Kidney capillary endothelial cell (primary cell): ENCODE measurements around the gene FAM181B.

Experiments used
- DNase-seq: peaks from one replicate; pipeline ENCODE4 v3.0.0-alpha.2; 2018; ENCODE audit warnings: low spot score

Gene FAM181B

DNA sequence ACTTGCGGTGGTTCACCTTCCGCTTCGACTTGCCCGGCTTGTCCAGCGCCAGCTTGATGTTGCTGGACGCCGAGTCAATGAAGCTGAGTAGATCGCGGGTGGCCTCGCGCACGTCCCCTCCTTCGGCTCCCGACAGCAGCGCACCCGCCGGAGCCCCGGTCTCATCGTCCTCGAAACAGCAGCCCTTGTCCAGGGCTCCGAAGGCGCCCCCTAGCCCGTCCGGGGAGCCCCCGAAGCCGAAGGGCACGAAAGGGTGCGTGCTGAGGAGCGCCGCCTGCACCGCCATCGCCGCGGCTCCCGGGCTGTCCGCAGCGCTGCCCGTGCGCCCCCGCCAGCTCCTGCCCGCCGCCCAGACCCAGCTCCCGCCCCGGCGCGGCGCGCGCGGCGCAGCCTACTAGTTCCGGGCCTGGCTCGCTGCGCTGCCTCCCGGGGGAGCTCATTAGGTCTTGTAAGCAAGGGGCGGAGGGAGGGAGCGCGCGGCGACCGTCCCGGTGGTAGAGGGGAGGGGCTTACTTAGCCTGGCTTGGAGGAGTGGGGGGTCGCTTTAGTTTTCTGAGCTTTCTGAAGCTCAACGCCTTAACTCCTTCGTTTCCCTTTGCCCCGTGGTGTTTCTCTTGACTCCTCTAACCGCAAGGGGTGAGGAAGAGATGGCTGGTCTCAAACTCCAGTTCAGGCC lies at the start of gene FAM181B:
Gene FAM181B (minus strand): TSS at position 421 of the 676 bp plus-strand sequence. CDS start 135 bp downstream, at position 286.
- no peak for DNase-seq

DNA sequence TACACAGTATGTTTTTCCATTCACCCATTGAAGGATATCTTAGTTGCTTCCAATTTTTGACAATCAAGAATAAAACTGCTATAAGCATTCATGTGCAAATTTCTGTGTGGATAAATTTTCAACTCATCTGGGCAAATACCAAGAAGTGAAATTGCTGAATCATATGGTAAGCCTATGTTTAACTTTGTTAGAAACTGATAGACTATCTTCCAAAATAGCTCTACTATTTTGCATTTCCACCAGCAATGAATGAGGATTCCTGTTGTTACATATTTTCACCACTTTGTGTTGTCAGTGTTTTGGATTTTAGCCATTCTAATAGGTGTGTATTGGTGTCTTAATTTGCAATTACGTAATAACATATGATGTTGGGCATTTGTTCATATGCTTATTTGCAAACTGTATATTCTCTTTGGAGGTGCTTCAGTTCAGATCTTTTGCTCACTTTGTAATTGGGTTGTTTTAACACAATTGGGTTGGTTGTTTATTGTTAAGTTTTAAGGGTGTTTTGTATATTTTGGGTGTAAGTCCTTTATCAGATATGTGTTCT lies 49.2 kb upstream of the FAM181B start:
- no peak for DNase-seq

GRCh38 chr11:82778776-82779175 lies 45.1 kb upstream of the FAM181B start:
- no peak for DNase-seq

DNA sequence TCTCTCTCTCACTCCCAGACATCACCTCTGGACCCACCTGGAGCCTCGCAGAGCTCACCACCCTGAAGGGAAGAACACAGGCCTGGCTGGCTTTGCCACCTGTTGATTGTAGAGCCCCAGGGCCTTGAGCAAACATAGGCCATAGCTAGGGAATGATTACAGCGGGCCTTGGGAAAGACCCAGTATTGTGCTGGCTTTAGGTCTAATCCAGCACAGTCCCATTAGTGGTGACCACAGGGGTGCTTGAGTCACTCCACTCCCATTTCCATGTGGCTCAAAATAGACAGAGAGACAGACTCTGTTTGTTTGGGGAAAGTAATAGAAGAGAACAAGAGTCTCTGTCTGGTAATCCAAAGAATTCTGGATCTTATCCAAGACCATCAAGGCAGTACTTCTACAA lies 42.7 kb upstream of the FAM181B start:
- no peak for DNase-seq

GRCh38 chr11:82775736-82776346 lies 42.2 kb upstream of the FAM181B start:
- DNase-seq: peak; percentile 56

GRCh38 chr11:82775218-82775617 lies 41.6 kb upstream of the FAM181B start:
- no peak for DNase-seq

GRCh38 chr11:82771781-82772180 lies 38.1 kb upstream of the FAM181B start:
- no peak for DNase-seq

- no peak for DNase-seq
These were observed 33.5 kb upstream of the FAM181B start for GRCh38 chr11:82767123-82767522.

DNA sequence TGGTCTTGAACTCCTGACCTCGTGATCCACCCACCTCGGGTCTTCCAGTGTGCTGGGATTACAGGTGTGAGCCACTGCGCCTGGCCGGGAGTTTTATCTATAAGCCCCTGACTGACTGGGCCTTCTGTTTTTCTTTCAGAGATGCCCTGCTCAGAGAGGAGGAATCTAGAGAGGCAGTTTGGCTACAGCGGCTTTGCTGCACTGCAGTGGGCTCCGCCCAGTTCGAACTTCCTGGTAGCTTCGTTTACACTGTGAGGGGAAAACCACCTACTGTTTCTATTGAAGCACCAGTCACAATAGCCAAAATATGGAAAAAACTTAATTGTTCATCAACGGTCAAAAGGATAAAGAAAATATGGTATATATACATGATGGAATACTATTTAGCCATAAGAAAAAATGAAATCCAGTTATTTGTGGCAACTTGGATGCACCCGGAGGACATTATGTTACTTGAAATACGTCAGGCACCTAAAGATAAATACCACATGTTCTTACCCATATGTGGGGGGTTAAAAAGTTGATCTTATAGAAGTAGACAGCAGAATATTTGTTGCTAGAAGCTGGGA lies 31.9 kb upstream of the FAM181B start:
- DNase-seq: no peak

DNA sequence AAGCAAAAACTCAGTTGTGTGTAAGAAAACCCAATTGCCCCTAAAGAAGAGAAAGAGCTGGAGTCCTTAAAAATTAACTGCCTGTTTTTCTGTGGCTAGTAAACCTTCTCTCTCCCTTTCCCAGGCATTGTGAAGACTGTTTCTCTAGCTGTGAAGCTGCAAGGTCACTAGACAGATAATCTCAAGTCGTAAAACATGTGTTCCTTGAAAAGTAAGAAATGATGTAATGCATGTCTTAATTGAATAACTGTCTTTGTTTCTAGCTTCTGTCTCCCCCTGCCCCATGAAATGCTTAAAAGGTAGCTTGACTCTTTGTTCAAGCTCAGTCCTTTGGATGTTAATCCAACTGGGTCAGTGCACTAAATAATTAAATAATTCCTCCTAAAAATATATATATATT lies 29.5 kb upstream of the FAM181B start:
- DNase-seq: no peak

DNA sequence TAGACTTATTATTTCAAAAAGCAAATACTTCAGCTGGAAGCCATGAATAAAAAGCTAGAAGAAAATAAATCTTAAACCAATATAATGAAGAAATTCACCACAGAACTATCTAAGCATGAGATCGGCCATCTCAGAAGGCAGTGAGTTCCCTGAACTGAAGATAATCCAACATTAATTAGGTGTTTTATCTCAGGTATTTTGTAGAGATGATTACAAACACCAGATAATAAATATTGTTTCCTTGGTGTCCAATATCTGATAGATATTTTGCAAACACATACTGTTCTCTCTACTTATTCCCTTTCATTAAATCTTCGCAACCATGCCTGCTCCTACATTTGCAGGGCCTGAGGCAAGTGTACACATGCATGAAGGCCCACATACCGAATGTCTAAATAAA lies 26.0 kb upstream of the FAM181B start:
- DNase-seq: no peak

- DNase-seq: no peak
These were observed 24.1 kb upstream of the FAM181B start for GRCh38 chr11:82757660-82758357.

DNA sequence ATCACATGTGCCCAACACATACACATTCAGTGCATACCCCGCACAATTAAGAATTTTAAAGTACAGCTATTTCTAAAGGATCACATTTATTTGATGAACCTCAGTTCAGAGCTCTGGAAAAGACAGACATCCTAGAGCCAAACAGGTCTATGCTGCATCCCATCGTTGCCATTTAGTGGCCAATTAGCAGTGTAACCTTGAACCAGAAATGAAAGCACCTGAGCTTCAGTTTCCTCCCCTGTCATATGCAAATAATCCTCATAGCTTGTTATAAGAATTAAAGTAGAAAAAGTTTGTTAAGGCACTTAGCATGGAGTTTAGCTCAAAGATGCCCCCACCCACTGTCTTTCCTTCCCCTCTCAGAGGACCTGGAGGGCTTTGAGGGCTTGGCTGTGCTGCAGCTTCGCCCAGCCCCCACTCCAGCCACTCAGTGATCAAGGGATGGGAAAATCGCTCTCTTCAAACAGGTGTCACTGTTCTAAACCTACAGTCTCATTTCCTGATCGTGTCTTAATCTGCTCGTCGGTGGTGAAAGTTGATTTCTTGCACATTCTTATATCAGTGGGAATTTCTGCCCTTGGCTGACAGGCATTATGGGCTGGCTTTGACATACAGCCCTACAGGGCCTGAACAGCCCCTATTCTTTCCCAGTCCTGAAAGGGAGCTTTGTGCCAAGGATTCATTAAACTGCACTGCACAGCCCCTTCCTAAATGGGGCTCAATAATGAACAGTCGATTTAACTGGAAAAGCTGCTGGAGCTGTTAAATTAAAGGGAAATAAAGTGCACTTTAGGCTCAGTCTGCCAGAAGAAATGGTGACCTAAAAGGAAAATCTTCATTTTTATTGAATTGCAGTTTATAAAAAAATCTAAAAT lies 23.3 kb upstream of the FAM181B start:
- no peak for DNase-seq

DNA sequence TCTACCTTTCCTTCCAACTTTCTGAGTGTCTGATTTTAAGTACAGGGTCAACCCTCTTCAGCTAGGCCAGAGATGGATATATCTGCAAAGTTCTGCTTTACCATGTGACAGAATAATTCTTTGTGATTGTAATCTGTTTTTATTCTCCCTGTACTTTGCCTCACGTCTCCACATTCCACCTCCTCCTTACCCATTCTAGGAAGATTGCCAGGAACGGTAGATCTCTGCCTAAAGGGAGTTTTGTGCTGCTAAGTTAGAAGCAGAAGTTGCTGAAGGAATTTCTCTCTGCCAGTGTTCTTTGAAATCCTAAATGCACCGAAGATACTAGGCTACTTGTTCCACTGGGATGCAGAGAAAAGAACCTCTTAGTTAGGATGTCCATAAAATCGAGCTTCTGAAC lies 20.7 kb upstream of the FAM181B start:
- DNase-seq: no peak

- no peak for DNase-seq
These were observed 20.3 kb upstream of the FAM181B start for GRCh38 chr11:82753921-82754320.

DNA sequence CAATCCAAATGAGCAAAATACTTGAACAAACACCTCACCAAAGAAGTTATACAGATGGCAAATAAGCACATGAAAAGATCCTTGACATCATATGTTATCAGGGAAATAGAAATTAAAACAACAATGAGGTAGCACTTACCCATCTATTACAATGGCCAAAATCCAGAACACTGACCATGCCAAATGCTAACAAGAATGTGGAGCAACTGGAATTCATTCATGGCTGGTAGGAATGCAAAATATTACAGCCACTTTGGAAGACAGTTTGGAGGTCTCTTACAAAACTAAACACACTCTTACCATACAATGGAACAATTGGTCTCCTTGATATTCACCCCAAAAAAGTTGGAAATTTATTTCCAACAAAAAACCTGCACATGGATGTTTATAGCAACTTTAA lies 19.1 kb upstream of the FAM181B start:
- no peak for DNase-seq

DNA sequence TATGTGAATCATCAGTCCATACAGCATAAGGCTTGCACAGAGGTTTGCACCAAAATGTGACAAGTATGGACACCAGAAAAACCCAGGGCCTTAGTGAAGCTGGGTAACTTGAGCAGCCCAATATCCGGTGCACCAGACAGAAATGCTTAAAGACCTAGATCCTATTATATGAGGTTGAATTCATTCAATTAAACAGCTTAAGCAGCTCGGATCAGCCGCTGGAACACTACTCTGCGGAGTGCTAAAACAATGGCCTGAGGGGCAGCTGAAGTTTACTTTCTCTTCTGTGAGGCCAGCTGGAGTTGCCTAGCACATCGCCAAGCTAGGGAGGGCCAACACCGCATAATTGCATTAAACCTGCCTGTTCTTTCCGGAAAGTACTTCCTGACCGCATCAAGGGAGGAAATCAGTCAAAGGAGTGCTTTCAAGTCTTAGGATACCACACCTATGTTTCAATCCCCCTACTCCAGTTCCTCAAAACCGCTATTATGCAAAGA lies 17.0 kb upstream of the FAM181B start:
- DNase-seq: no peak

- DNase-seq: no peak
These were observed 13.8 kb upstream of the FAM181B start for GRCh38 chr11:82747471-82747870.

DNA sequence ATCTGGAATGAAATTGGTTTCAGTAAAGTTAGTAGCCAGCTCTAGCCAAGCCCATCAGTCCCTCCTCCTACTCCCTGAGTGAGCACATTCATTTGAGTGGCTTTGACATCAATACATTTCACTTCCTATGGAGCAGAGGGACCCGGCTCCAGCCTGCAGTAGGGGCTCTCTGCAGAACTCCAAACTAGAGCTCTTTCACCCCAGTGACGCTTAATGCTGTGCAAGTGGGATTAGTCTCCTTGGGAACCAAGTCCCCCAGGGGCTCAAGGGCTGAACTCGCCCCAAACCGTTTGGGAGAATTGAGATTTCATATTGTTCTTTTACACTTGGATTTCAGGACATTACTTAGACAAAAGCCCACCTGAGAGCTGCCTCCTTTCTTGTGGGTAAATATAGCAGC lies 4.4 kb upstream of the FAM181B start:
- DNase-seq: no peak

DNA sequence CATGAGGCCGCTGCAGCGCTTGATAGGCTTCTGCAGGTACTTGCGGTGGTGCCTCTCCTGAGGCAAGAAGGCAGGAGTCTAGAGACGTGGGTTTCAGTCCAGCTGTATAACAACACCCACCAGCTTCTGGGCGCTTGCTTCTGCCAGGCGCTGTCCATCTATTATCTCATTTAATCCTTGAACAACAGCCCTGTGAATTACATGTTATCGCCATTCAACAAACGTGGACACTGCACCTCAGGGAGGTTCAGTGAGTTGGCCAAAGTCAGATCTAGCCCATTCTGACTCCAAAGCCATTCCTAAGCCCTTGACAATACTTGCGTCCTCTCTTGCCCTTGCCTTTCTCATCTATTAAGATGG lies 436 bp upstream of the FAM181B start:
- DNase-seq: no peak

GRCh38 chr11:82732734-82733443 lies 775 bp downstream of the FAM181B start:
- no peak for DNase-seq
